ENCODE data around the gene KLHL18.

KLHL18 gene

GRCh38 chr3:47394881-47395280 is 112.1 kb downstream of the KLHL18 start:
- DNase-seq (ENCODE audit: low read depth in 2 of 2) = no peak

Data from stimulated activated CD4-positive, alpha-beta T cell treated with anti-CD3 and anti-CD28 coated beads, Interleukin-12 subunit alpha, Interleukin-12 subunit beta, amount 100 ng/mL, for 24 hours (primary cell).